Measurements from ENCODE around the gene HSD11B1L. TPM values are rescaled to one million over a fixed set of nuclear protein-coding genes. Genes with fewer than 3 reads are reported as not detected.
A peak's percentile ranks its signal among the peaks of the same experiment; 100 is the strongest.
"Not testable (repeated sequence)": the region's sequence is repeated elsewhere in the genome, so short reads cannot be mapped to it uniquely, and the experiment has no call there.

The HSD11B1L gene
- total RNA-seq, 2 donors from 2014 or later, result 4.0 to 4.4 TPM

DNA sequence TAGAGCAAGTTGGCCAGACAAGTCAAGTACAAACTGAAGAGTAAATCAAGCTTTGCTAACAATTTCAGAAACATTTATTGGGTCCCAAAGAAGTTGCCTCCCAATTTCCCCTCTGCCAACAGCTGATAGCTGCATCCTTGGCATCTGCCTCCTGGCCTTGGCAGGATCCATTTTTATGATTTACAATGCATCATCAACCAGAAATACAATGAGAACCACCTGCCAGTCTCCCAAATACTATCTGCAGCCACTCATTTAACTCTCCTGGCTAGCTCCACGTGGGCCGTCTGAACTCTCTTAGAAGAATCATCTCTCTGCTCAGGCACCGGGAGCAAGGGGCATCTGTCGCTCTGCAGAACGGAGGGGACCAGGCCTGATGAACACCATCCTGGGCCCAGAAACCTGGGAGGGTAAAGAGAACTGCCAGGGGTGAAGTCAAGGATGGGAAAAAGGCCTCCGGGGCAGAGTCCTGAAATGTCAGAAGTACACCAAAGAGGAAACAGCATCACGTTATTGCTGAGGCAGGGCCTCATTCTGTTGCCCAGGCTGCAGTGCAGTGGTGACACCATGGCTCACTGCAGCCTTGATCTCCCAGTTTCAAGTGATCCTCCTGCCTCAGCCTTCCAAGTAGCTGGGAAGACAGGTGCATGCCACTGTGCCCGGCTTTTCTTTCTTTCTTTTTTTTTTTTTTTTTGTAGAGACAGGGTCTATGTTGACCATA, 36.5 kb downstream of the HSD11B1L start:
- DNase-seq, result no peak
- no peak for ATAC-seq

DNA sequence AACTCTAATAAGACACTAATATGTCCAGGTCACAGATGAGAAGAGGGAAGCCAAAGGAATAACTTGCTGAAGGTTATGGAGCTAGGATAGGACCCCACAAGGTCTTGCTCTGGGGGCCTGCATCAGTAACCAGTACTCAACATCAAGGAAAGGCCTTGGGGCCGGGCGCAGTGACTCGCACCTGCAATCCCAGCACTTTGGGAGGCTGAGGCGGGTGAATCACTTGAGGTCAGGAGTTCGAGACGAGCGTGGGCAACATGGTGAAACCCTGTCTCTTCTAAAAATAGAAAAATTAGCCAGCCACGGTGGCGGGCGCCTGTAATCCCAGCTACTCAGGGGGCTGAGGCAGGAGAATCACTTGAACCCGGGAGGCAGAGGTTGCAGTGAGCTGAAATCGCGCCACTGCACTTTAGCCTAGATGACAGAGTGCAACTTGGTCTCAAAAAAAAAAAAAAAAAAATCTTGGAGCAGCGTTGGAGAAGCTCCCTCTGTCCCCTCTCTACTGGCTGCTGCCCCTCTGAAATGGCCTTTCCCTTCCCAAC, 37.3 kb downstream of the HSD11B1L start:
- intact Hi-C loops (cut with DNase I), result no loop called here
- ATAC-seq (no peak), DNase-seq (no peak)

More for the DNA sequence above, 36.5 kb downstream of the HSD11B1L start:
- intact Hi-C loops (cut with DNase I), result no loop called here

DNA sequence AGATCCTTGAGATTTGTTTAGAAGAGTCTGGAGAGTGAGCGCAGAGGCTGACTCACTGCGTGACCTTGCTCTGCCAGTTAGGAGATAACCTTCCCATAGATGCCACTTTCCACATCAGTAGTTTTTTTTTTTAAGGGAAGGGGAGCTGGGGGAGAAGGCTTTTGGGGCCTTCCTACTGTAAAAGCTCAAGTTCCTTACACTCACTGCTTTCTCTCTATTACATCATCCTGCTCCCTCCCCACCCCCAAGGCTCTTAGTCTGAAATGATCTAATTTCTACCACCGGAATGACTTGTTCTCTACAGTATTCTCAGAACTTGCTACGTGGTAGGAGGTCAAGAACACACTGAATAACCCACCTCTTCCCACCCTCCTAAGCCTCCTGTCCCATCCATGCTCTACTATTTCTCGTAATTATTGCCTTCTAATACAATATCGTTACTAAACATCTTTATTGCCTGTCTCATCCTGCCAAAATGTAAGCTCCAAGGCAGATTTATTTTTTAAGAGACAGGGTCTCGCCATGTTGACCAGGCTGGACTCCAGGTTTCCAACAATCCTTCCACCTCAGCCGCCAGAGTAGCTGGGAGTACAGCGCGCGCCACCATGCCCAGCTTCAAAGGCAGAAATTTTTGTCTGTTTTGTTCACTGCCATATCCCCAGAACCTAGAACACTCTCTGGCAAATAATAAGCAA, 37.9 kb downstream of the HSD11B1L start:
- no peak for DNase-seq
- no peak for ATAC-seq
- intact Hi-C loops (cut with DNase I), result no loop called here

DNA sequence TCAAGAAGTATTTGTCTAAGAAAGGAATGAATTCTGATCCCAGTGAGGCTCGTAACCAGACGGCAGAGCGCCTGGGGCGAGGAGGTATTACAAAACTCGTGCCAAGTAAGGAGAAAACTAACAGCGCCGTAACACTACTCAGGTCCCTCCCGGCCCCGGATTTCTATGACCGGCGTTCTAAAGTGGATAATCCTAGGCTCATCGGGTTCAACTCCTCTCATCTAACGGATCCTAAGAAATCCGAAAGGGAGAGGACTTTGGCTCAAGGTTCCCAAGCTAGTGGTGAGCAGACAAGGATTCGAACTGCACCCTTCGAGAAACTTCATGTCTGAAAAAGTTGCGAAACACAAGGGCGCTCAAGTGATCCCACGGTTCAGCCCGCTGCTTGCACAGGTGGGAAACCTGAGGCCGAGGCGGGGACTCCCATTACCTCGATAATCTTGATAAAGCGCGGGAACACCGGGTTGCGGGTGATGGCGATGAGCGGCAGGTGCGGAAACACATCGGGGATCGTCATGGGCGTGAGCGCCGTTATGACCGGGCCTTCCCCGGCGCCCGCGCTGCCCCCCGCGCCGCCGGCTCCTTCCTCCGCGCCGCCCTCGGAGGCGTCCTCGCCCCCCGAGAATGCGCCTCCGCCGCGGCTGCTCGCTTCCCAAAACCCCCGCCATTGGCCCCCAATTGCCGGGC, 38.6 kb downstream of the HSD11B1L start:
- intact Hi-C loops (cut with DNase I), result no loop called here
- ATAC-seq (peak in 1 of 2 donors; percentile 2), DNase-seq (no peak)

DNA sequence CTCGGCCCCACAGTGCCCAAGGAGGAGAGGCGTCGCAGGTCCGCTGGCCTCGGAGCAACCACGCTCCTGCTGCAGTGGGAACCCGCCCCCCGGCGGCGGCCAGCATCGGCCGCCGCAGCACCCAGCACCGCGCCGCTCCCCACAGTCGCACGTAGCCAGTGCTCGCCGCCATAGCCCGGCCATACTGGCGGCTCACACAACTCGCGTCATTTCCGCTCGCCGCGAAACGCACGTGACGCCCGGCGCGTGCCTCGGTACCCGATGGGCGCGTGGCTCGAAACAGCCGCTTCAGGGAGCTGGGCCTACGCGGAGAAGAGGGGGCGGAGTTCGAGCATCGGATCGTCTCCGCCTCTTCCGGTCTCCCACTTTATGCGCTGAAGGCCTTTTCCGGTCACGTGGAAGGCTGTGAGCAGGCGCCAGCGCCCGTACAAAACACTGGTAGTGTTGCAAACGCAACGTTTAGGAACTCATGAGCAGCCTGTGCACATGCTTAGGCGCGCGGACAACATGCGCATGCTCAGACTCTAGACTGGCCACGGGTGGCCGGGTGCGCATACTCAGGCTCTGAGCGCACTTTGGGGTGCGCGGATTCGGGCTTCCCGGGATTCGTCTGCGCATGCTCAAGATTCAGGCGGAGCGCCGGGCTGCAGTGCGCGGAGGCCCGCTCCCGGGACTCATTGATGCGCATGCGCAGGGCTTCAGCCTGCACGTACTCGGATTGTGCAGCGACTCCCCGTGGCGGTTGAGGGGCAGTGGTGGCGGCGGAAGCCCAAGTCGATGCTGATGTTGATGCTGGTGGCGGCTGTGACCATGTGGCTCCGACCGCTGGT, 39.3 kb downstream of the HSD11B1L start, which contains the start of the genes CATSPERD and LONP1:
Gene CATSPERD (plus strand): TSS at position 677 of the 830 bp plus-strand sequence. CDS start 101 bp downstream, at position 778.
Gene LONP1 (minus strand): TSS at position 186 of the 830 bp plus-strand sequence. CDS start 14 bp downstream, at position 172.
- DNase-seq, result peak; percentile 99
- ATAC-seq, result peak; percentile 97 to 98
- intact Hi-C loops (cut with DNase I), result no loop called here

DNA sequence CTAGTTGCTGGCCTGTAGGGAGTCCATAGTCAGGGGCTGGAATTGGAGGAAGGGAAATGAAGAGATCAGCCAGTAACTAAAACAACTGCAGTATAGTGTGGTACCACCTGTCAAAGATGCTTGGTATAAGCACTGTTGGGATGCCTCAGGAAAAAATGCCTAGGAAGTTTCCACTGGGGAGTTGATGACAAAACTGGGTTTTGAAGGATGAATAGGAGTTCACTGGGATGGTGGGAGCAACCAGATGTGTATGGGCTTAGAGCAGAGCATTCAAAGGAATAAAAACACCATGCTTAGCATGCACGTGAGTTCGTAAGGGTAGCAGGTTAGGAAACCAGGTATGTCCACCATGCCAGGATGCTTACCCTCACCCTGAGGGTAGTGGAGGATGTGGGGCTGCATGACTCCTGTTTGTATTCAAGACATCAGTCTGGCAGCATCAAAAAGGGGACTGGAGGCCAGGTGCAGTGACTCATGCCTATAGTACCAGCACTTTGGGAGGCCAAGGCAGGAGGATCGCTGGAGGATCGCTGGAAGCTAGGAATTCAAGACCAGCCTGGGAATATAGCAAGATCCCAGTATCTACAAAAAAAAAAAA, 46.7 kb downstream of the HSD11B1L start:
- no peak for ATAC-seq
- DNase-seq, result no peak
- intact Hi-C loops (cut with DNase I), result no loop called here

DNA sequence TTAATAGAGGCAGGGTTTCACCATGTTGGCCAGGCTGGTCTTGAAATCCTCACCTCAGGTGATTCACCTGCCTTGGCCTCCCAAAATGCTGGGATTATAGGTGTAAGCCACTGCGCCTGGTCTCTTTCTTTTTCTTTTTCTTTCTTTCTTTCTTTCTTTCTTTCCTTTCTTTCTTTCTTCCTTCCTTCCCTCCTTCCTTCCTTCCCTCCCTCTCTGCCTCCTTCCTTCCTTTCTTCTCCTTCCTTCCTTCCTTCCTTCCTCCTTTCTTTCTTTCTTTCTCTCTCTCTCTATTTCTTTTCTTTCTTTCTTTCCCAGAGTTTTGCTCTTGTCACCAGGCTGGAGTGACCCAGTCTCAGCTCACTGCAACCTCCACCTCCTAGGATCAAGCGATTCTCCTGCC, 52.3 kb downstream of the HSD11B1L start:
- intact Hi-C loops (cut with DNase I); DNase-seq; ATAC-seq: not testable (repeated sequence)

Other genes with a start within 250 kb of the HSD11B1L start
- gene ZNRF4, start 225.6 kb upstream of the HSD11B1L start, total RNA-seq, result not detected
- gene TINCR, start 113.1 kb upstream of the HSD11B1L start, total RNA-seq, result under 1 TPM; 0.15 to 0.37 TPM
- gene SAFB2, start 58.3 kb upstream of the HSD11B1L start, total RNA-seq, result 10 to 100 TPM; 47.7 to 54.7 TPM
- 10 to 100 TPM; 51.7 to 63.2 TPM for gene SAFB, start 57.9 kb upstream of the HSD11B1L start, total RNA-seq
- gene MICOS13, start 511 bp upstream of the HSD11B1L start, total RNA-seq, result 100 to 1,000 TPM; 127 to 142 TPM
- 100 to 1,000 TPM; 500 to 504 TPM for gene RPL36, start 9.3 kb downstream of the HSD11B1L start, total RNA-seq
- 10 to 100 TPM; 51.4 to 57.1 TPM for gene LONP1, start 39.1 kb downstream of the HSD11B1L start, total RNA-seq
- gene CATSPERD, start 39.6 kb downstream of the HSD11B1L start, total RNA-seq, result not detected
- gene PRR22, start 103.7 kb downstream of the HSD11B1L start, total RNA-seq, result 1 to 10 TPM in 1 of 2 donors, under 1 TPM in 1; 0.47 to 1.7 TPM
- gene DUS3L, start 110.1 kb downstream of the HSD11B1L start, total RNA-seq, result 10 to 100 TPM; 15.3 to 28.2 TPM
- gene NRTN, start 124.0 kb downstream of the HSD11B1L start, total RNA-seq, result 10 to 100 TPM; 28.7 to 29.6 TPM
- not detected for gene FUT6, start 158.7 kb downstream of the HSD11B1L start, total RNA-seq
- not detected for gene FUT3, start 170.4 kb downstream of the HSD11B1L start, total RNA-seq
- not detected for gene FUT5, start 189.5 kb downstream of the HSD11B1L start, total RNA-seq
- 100 to 1,000 TPM; 503 to 537 TPM for gene NDUFA11, start 222.8 kb downstream of the HSD11B1L start, total RNA-seq
- 1 to 10 TPM; 1.9 to 3.3 TPM for gene VMAC, start 223.8 kb downstream of the HSD11B1L start, total RNA-seq
- 1 to 10 TPM; 6.6 to 6.9 TPM for gene CAPS, start 233.2 kb downstream of the HSD11B1L start, total RNA-seq

All from left cardiac atrium (tissue), 4 donors.